NK-92 (cell line): Measurements from ENCODE around the gene OTC.

Experiments
- DNase-seq: peaks from one replicate; lab custom pipeline; 2025; ENCODE audit not compliant: unreplicated experiment; lab: John Stamatoyannopoulos, UW

Gene OTC

DNA sequence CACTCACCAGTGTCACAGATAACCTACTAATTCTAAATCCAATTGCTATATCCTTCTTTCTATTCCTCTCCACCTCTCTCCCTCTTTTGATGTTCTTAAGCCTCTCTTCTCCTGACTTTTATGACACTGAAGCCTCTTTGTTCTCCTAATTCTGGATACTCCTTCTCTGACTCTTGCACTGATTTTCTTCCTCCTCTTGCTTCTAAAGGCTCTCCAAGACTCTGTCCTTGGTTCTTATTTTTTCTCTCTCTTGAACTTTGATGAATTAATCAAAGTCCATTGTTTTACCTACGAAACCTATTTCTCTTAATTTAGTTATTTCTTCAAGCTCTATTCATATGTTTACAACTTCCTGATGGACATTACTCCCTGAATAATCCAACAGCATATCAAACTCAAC, 113.3 kb downstream of the OTC start:
- DNase-seq: no peak

DNA sequence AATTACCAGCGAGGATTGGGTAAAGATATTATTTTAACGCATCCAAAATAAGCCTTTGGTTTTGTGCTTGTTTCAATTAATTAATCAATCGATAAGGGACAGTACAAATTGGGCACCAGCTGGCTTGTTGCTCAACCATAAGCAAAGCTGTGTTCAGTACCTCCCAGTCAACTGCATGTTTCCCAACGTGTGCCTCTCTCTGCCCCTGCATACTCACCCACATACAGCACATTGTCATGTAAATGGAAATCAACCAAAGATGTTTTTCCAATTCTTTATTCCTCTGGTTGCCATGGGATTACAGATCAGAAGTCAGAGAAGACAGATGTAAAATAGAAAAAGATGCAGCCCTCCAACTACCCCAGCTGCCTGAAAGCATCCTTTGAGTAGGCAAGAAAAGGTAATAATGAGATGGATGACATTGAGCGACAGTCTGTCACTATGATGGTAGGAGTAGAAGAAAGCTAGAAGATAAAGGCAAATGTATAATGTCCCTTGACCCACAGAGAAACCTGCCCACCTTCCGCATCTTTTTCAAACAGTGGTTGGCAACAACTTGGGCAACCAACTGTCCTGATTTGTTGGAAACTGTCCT, 116.3 kb downstream of the OTC start:
- no peak for DNase-seq
